Islet of Langerhans (tissue), 1 donor: Measurements from ENCODE around the gene BTBD10.

Source experiments
- FAIRE-seq: peaks from one replicate; lab custom pipeline; 2011; peaks lifted over from hg19 to GRCh38; lab: Jason Lieb, UNC

BTBD10 gene

DNA sequence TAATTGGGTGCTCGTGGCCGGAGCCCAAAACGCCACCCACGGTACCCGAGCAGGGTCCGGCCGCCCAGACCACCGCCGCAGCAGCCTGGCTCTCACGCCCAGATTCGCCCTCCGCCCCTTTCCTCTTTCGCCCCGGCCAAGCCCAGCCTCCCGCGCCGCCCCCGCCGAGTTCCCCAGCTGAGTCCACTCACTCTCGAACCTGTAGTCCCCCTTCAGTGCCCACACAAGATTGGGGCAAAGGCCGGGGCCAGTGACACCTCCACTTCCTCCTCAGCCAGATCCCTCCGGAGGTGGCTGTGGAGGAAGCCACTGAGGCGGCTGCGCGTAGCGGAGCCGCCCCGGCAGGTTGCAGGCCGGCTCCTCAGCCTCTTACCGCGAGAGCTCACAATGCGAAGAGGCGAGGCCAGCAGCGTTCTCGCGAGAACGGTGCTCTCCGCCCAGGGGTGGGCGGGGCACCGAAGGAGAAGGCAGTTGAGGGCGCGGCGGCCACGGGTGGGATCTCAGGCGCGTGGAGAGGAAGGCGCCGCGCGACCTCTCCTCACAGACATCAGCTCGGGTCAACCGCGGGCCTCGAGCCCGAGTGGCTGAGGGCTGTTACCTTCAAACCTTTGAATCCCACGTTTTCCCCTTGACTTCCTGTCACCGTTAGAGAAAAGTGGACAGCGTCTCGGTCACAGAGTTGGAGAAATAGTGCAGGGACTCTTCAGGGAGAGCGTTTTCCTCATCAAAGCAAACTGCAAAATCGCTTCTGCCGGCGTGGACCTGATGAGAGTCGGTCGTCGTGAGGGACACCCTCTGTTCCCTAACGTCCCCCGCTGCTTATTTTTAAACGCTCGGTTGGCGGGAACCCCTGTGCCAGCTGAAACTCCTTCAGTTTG is at the start of gene BTBD10:
BTBD10 (minus strand) TSS at position 322 of the 878 bp plus-strand sequence. CDS start 18,098 bp downstream, outside the sequence.
- no peak for FAIRE-seq

DNA sequence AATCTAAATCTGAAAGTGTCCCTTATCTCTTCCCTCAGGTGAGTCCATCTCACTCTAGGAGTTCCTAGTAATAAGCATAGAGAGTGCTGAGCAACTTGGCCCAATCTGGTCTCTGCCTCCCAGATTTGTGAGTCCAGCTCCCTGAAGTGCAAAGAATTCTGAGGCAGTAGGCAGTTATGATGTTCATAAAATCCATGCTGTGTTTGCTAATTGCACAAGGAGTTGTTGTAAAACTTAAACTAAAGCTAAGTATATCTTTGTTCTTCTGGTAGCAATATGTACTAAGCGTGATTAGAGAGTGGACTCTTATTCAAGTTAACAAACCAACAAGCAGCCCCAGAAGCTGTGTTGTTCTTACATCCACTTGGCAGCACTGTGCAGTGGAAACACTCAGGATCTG is 40.4 kb upstream of the BTBD10 start:
- FAIRE-seq: no peak

DNA sequence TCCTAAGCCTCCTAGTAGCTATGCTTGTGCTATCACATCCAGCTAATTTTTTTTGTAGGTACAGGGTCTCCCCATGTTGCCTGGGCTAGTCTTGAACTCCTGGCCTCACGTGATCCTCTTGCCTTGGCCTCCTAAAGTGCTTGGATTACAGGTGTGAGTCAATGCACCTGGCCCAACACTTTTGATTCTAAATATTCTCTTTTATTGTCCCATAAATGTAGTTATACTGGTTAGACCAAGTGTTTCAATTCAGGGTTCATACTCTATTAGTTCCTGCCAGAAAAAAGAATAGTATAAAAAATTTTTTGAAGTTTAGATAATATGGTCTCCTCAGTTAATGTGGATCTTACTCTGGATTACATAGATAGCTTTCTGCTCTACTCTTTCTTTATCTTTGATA is 39.5 kb upstream of the BTBD10 start:
- FAIRE-seq: no peak

DNA sequence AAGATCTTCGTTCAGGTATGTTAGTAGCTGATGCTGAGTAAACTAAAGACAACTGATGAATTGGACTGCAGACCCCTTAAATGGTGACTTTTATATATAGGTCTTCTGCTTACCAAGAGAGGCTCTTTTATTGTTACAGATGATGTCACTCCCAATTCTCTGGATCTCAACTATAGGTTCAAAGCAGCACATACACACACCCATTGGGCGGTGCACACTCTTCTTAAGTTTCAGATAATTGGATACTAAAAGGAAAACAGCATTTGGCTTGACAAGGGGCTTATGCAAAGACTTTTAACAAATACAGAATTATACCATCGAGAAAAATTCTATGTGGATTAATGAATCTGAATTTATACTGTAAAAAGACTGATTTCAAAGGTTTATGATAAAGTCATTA is 32.9 kb upstream of the BTBD10 start, which contains the start of gene PTH:
PTH (minus strand) TSS at position 69 of the 400 bp plus-strand sequence. CDS start 3,142 bp downstream, outside the sequence.
- no peak for FAIRE-seq

DNA sequence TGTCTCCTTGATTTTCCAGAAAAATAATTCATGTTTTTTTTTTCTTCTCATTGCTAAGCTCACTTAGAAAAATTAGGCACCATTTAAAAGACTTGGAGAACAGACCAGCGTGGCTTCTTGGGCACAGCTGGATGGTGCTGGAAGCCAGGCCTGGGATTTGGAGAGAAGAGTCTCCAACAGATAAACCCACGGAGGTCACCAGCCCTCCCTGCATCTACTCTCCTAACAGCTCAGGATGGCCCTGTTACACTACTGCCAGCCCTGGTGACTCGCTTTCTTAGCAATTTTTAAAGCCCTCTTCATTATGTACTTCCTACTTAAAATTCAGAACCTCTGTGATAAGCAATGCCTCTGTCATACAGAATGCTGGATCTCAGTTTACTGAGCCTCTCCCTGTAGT is 31.0 kb upstream of the BTBD10 start:
- FAIRE-seq: no peak

DNA sequence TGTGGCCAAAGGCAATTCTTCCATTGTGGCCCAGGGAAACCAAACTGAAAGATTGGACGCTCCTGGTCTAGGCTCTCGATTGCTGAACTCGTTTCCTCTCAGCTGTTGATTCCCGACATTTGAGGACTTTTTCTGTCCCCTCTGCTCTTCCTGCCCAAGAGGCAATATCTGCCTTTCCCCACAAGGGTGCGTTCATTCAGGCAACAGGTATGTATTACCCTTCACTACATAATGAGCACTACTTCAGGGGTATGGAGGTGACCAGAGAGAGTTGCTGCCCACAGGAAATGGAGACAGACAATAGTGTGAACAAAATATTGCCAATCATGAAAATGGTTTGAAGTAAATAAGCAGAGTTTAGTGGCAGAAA is 24.6 kb upstream of the BTBD10 start:
- no peak for FAIRE-seq

DNA sequence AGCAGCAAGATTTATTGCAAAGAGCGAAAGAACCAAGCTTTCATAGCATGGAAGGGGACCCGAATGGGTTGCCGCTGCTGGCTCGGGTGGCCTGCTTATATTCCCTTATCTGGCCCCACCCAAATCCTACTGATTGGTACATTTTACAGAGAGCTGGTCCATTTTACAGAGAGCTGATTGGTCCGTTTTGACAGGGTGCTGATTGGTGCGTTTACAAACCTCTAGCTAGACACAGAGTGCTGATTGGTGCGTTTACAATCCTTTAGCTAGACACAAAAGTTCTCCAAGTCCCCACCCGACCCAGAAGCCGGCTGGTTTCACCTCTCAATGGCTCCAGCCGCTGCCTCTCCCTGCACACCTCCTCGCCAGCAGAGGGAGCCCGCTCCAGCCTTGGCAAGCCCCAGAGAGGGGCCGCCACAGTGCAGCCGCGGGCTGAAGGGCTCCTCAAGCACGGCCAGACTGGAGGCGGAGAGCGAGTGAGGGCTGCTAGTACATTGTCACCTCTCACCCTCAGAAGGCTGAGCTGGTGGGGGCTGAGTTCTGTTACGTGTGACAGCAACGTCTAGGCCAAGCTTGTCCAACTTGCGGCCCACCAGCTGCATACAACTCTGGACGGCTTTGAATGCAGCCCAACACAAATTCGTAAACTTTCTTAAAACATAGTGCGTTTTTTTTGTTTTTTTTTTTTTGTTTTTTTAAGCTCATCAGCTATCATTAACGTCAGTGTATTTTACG is 24.1 kb upstream of the BTBD10 start:
- no peak for FAIRE-seq

DNA sequence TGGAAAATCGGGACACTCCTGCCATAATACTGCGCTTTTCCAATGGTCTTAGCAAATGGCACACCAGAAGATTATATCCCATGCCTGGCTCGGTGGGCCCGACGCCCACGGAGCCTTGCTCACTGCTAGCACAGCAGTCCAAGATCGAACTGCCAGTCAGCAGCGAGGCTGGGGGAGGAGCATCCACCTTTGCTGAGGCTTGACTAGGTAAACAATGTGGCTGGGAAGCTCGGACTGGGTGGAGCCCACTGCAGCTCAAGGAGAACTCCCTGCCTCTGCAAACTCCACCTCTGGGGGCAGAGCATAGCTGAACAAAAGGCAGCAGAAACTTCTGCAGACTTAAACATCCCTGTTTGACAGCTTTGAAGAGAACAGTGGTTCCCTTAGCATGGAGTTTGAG is 17.2 kb upstream of the BTBD10 start:
- no peak for FAIRE-seq

DNA sequence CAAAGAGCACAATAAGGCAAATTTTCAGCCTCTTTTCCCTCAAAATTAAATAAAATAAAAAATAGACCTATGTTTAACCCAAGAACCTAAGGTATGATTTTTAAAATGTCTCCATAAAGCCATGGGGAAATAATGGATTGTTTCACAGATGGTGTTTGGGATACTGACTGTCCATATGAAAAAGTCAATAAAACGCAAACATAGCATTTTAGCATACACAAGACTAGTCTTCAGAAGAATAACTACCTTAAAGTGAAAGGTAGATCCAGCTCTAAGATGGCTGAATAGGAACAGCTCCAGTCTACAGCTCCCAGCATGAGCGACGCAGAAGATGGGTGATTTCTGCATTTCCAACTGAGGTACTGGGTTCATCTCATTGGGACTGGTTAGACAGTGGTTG is 16.7 kb upstream of the BTBD10 start:
- no peak for FAIRE-seq

DNA sequence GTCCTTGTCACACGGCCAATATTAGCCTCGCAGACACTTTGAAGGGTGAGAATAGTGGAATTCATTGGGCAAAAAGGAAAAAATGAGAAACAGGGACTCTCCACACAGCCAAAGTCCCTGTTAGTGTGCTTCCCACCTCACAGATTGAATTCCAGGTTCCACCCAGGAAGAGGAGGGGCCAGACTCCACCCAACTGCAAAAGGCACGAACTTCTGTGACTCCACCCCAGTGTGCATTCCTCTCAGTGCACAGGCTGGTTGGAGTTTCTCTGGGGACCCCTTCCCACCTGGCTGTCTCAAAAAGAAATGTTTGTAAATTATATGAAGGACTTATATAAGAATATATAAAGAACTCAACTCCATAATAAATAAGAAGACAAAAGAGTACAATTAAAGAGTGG is 12.1 kb upstream of the BTBD10 start:
- FAIRE-seq: no peak

DNA sequence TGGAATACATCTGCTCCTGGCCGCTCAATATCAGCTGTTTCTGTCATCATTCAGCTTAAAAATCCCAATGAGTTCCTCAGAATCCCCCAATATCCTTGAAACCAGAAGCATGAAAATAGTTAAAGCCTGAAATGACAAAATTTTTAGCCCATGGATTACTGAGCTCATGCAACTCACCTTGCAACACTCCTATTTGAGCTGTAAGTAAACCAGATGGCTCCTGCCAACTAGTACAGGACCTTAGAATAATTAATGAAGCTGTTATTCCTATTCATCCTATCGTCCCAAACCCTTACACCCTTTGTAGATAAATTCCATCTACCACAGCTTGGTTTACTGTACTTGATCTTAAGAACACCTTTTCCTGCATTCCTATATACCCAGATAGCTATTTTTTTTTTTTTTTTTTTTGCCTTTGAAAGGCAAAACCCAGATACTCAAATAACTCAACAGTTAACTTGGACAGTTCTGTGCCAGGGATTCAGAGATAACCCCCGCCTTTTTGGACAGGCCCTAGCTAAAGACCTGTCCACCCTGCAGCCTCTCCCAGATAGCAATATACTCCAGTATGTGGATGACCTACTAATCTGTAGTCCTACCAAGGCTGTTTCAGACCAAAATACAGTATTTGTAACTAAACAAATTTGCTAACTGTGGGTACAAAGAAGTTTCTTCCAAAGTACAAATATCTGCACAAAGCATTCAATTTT is 10.1 kb upstream of the BTBD10 start:
- no peak for FAIRE-seq

DNA sequence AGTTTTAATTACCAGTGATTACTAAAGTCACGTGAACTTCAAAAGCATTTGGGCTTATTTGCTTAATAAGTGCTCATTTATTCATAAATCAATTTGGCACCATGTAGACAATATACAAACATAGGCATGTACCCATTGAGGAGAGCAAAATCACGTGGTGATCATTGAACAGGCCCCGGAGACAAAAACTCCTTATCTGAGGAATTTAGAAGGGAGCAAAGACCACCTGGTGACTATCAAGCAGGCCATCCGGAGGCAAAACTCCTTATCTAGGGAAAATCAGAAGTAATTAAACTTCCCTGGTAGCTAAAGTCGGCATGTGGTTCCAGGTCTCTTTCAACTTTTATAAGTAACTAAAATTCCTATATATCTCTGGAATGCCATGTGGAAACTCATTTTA is 5.7 kb upstream of the BTBD10 start:
- no peak for FAIRE-seq

DNA sequence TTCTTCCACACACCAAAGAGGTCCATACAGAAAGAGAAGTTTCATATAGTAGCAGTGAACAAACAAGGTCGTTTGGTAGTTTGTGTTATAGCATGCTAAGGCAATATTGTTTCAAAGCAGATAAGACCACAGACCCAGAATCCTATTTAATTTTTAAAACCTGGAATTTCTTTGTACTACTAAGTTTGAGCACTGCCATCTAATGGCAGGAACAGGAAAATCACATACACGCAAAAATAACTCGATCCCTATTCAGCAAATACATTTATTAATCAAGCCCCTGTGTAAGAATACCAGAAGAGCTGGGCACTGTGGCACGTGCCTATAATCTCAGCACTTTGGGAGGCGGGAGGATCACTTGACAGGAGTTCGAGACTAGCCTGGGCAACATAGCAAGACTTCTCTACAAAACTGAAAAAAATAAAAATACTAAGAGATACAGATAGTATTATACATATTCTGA is 2.9 kb upstream of the BTBD10 start:
- peak; percentile 97 for FAIRE-seq

DNA sequence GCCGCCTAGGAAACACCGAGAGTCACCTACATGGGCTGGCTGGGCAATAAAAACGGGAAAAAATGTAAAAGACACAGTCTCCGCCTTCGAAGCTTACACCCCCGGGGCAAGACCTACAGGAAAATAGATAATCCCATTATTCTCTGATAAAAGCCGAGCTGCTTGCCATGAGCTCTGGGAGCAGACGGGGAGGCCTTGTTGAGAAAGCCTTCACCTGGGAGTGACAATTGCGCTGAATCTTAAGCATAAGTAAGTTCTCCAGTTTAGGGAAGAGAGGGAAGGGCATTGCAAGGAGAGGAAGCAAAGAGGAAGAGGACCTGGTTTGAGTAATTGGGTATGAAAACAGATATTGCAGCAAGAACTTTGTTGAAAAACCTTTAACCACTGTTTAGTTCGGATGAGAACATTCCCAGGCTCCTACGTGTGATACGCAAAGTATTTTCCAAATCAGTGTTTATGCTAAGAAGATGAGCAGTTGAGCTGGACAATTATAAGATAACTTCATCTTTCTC is 813 bp upstream of the BTBD10 start:
- FAIRE-seq: no peak

DNA sequence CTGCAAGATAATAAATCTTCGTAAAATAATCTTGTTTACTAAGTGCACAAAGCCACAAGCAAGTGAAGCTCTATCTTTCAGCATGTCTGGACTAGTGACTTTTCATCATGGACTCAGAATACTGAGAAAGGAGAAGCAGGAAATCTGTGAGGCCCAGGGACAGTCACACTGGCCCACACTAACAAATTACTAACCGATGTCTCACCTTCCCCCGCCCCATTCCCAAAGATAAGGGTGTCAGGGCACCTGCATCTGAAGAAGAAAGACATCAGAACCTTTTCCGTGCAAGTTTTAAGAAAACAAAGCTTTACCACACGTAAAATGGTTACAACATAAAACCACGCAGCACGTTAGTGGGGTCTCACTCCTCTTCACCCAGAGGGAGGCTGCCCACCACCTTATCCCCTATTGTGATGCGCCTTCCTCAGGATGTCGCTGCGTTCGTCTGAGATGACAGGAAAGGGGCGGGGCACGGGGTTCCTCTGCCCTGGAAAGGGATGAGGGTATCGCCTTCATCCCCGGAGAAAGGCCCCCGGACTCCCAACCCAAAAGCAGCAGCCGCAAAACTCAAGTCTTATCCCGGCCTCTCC is 616 bp downstream of the BTBD10 start:
- no peak for FAIRE-seq

DNA sequence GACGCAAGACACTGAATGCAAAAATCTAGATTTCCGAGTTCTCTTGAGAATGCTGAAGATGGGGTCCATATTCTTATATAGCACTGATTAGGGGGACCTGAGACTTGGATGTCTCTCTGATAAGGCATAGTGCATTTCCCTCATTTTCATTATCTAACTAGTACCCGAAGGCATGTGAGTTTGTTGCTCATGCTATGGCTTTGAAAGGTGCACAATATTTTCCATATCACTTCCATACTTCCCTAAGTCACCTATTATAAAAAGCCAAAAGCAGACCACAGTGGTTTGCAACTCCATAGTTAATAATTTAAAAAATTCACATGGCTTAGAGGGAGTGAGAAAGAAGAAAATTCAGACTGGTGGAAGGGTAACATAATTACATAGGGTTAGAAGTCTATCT is 1.7 kb downstream of the BTBD10 start:
- FAIRE-seq: no peak

DNA sequence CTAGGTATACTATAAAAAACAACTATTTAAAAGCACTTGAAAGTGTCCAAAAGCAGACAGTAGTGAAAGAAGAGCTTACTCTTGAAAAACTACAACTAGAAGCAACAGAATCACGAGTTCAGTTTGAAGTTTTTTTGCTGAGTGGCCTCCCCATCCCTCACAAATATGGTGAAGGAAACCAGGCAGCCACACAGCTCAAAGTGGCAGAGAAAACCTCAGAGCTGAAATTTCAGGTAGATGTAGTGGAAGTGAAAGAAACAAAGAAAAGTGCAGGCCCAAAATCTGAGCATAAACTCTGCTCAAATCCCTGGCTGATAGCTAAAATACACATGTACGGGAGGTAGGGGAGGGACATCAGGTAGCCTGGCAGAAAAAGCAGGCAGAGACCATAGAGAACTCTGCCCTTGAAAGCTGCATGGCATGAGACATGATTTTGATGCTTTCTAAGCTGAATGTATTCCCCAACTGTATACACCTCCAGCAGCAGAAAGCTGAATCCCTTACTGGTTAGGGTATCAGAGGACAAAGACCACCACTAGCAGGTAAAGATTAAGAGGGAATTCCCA is 12.1 kb downstream of the BTBD10 start:
- FAIRE-seq: no peak

DNA sequence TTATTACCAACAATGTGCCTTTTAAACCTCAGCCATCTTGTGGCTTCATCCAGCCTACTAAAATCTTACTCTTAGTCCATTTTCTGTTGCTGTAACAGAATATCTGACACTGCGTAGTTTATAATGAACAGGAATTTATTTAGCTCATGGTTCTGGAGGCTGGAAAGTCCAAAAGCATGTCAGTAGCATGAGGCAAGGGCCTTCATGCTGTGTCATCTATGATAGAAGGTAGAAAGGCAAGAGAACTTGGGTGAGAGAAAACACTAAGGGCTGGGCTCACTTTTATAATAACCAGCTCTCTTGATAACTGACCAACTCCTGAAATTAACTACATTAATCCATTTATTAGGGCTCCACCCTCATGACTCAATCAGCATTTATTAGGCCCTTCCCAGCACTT is 13.5 kb downstream of the BTBD10 start:
- no peak for FAIRE-seq

DNA sequence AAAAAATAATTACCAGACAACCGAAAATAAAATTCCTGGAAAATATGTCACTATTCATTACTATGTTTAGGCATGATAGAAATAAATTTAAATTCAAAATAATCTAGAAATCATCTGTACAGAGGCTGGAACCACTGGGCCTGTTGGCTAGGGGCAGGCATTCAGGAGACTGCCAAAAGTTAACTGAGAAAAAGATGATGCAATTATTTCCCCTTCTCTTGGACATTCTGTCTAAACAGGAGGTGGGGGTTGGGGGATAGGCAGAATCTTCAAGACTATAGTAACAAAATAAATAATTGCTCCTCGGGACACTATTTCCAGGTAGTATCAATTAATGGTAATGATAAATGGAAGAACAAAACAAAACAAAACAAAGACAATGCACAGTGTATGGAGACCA is 14.1 kb downstream of the BTBD10 start:
- FAIRE-seq: no peak

DNA sequence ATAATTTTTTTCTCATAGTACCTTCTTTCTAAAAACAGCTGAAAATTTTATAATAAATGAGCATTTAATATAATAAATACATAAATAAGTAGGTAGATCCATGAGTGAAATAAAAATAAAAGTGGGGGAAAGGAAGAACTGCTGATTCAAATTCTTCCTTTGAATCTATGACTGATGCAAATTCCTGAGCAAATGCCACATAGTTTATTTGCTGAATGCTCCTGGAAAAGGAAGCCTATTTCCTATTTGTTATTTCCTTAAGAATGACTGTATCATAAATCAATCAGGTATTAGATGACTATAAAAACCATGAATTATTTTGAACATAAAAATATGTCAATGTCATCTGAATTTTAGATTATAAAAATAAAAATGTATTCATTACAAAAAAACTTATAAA is 16.6 kb downstream of the BTBD10 start:
- peak; percentile 49 for FAIRE-seq

DNA sequence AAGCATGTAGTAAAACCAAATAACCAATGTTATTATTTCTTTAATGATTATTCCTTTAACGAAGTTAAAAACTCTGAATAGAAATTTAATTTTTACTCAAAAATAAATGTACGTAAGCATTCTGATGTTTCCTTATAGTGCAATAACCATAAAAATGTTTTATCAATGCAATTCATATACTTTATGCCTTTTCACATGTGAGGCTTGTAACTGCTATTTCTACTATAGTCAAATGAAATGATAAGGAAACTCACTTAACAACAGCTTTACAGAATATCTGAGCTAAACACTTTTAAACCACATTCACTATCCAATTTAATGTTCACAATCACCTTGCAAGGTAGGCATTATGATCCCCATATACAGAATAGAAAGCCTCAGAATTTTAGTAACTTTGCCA is 17.4 kb downstream of the BTBD10 start:
- FAIRE-seq: peak; percentile 58
